HepG2 (cell line): ENCODE measurements around the gene TUBG1. TPM values are rescaled to one million over a fixed set of nuclear protein-coding genes. Genes with fewer than 3 reads are reported as not detected.

Experiments
- AHR ChIP-seq: IDR thresholded peaks from 2 replicates; pipeline ENCODE4 v1.6.1; 2018; ENCODE audit warnings: missing genetic modification reagents, missing compliant biosample characterization
- E2F1 ChIP-seq: sonication (generic); formaldehyde crosslinking; IDR thresholded peaks from 2 replicates; pipeline ENCODE4 v1.5.0; 2020; ENCODE audit warnings: missing genetic modification reagents
- ETV5 ChIP-seq: IDR thresholded peaks from 2 replicates; pipeline ENCODE4 v1.6.1; 2018; ENCODE audit warnings: missing biosample characterization, missing genetic modification reagents, inconsistent platforms, borderline replicate concordance
- HNRNPH1 ChIP-seq: fragments of 200-400 bp; formaldehyde crosslinking; optimal IDR thresholded peaks from 2 replicates; pipeline ENCODE3; 2017; ENCODE audit warnings: mild to moderate bottlenecking, low read depth, low read length
- HOMEZ ChIP-seq: IDR thresholded peaks from 2 replicates; pipeline ENCODE4 v1.6.1; 2016; ENCODE audit warnings: low read depth
- IKZF1 ChIP-seq: fragments of 450-650 bp; IDR thresholded peaks from 2 replicates; pipeline ENCODE4 v1.7.1; 2016
- MAF1 ChIP-seq: sonication (generic); formaldehyde crosslinking; IDR thresholded peaks from 2 replicates; pipeline ENCODE4 v1.5.0; 2020; ENCODE audit warnings: missing genetic modification reagents, borderline replicate concordance
- NCOR1 ChIP-seq: fragments of 200-600 bp; sonication (generic); IDR thresholded peaks from 2 replicates; pipeline ENCODE4 v1.7.0; 2017; ENCODE audit warnings: antibody characterized with exemption, low read length, borderline replicate concordance
- PCBP1 ChIP-seq: fragments of 200-400 bp; formaldehyde crosslinking; IDR thresholded peaks from 2 replicates; pipeline ENCODE4 v1.6.1; 2017; ENCODE audit warnings: mild to moderate bottlenecking, low read depth, low read length, borderline replicate concordance
- TAF1 ChIP-seq: sonication (generic); formaldehyde crosslinking; IDR thresholded peaks from 2 replicates; pipeline ENCODE4 v1.4.0; 2020; ENCODE audit warnings: missing genetic modification reagents
- ZBTB44 ChIP-seq: sonication (generic); formaldehyde crosslinking; IDR thresholded peaks from 2 replicates; pipeline ENCODE4 v1.4.0; 2020; ENCODE audit warnings: missing genetic modification reagents
- ZBTB46 ChIP-seq: sonication (generic); formaldehyde crosslinking; IDR thresholded peaks from 2 replicates; pipeline ENCODE4 v1.4.0; 2020; ENCODE audit warnings: mild to moderate bottlenecking, missing genetic modification reagents, borderline replicate concordance
- ZNF275 ChIP-seq: sonication (generic); formaldehyde crosslinking; IDR thresholded peaks from 2 replicates; pipeline ENCODE4 v1.8.0; 2022; ENCODE audit warnings: missing genetic modification reagents, mild to moderate bottlenecking, inconsistent platforms, borderline replicate concordance
- ZNF569 ChIP-seq: sonication (generic); formaldehyde crosslinking; IDR thresholded peaks from 2 replicates; pipeline ENCODE4 v1.5.0; 2020; ENCODE audit warnings: mild to moderate bottlenecking, missing genetic modification reagents, moderate library complexity, borderline replicate concordance
- ZNF570 ChIP-seq: sonication (generic); formaldehyde crosslinking; IDR thresholded peaks from 2 replicates; pipeline ENCODE4 v1.4.0; 2020; ENCODE audit warnings: mild to moderate bottlenecking, missing genetic modification reagents, borderline replicate concordance
- ZNF7 ChIP-seq: IDR thresholded peaks from 2 replicates; pipeline ENCODE4 v1.6.1; 2016; ENCODE audit warnings: missing biosample characterization, missing genetic modification reagents
- ZNF704 ChIP-seq: sonication (generic); formaldehyde crosslinking; IDR thresholded peaks from 2 replicates; pipeline ENCODE4 v1.8.1; 2023; ENCODE audit warnings: mild to moderate bottlenecking, inconsistent platforms, moderate library complexity, missing genetic modification reagents, borderline replicate concordance
- ZNF761 ChIP-seq: sonication (generic); formaldehyde crosslinking; conservative IDR thresholded peaks from 2 replicates; pipeline ENCODE4 v1.4.0; 2020; ENCODE audit warnings: mild to moderate bottlenecking, missing genetic modification reagents
- polyA plus RNA-seq, 8 experiments: library from polyadenylated mRNA; depleted of rRNA in 3 of 8; stranded (reverse) in 7 of 8; unstranded in 1 of 8; fragments of >200 nt; fragmentation: Illumina TruSeq in 4 of 8; extraction: Trizol in 4 of 8; gene quantifications; 2 replicates each; pipeline versions ENCODE4 v1.2.1 to v1.2.3, GENCODE V29; 2011 to 2016; ENCODE audit warnings: low read depth in 4 of 8, missing spikeins in 1 of 8, mixed read lengths in 1 of 8; ENCODE audit not compliant: insufficient read depth in 1 of 8
- total RNA-seq, 5 experiments: library from RNA; depleted of rRNA; stranded (reverse); fragments of >200 nt; fragmentation: Illumina TruSeq; extraction: Trizol; gene quantifications; 2 replicates each; pipeline ENCODE4 v1.2.3, GENCODE V29; 2016; ENCODE audit warnings: low read depth in 1 of 5

Gene TUBG1
- total and polyA plus RNA-seq, 2 of the 13 experiments (the other 11 are each of a cell fraction or from before 2014, with no cell fraction given) = 74.1 to 137 TPM

GRCh38 chr17:42609182-42609813 lies at the start of gene TUBG1, which contains the start of gene RETREG3 (continued):
- TF ChIP-seq ZNF704 (CRISPR knock-in tag) (no peak), ZNF7 (no peak), HNRNPH1 (no peak), NCOR1 (no peak; the same call in 1 of the 2 replicates), ZBTB46 (CRISPR knock-in tag) (no peak), ZNF761 (CRISPR knock-in tag) (no peak), IKZF1 (no peak), ZNF570 (CRISPR knock-in tag) (no peak), E2F1 (CRISPR knock-in tag) (peak; percentile 94), AHR (peak; percentile 6; the same call in 1 of the 2 replicates), ZNF569 (CRISPR knock-in tag) (no peak), MAF1 (CRISPR knock-in tag) (peak; percentile 86; the same call in 1 of the 2 replicates), HOMEZ (CRISPR knock-in tag) (no peak), ETV5 (peak; percentile 84), PCBP1 (no peak), TAF1 (CRISPR knock-in tag) (peak; percentile 86), ZNF275 (CRISPR knock-in tag) (no peak; the same call in none of the 2 replicates), ZBTB44 (peak; percentile 19)
